HL-60 (cell line): ENCODE data around the gene DMXL1.

Experiments
- GABPA ChIP-seq: IDR thresholded peaks from 2 replicates; pipeline ENCODE4 v1.6.1; 2012; ENCODE audit warnings: low read depth
- POLR2AphosphoS5 ChIP-seq: IDR thresholded peaks from 2 replicates; pipeline ENCODE4 v1.6.1; 2012; ENCODE audit warnings: low read depth
- TF ChIP-seq, protein P1 (sequence below): IDR thresholded peaks from one replicate; pipeline ENCODE4 v1.5.1; 2011; ENCODE audit warnings: low read length, control low read depth, inconsistent platforms; ENCODE audit not compliant: insufficient read depth

- TF ChIP-seq, protein P1, sequence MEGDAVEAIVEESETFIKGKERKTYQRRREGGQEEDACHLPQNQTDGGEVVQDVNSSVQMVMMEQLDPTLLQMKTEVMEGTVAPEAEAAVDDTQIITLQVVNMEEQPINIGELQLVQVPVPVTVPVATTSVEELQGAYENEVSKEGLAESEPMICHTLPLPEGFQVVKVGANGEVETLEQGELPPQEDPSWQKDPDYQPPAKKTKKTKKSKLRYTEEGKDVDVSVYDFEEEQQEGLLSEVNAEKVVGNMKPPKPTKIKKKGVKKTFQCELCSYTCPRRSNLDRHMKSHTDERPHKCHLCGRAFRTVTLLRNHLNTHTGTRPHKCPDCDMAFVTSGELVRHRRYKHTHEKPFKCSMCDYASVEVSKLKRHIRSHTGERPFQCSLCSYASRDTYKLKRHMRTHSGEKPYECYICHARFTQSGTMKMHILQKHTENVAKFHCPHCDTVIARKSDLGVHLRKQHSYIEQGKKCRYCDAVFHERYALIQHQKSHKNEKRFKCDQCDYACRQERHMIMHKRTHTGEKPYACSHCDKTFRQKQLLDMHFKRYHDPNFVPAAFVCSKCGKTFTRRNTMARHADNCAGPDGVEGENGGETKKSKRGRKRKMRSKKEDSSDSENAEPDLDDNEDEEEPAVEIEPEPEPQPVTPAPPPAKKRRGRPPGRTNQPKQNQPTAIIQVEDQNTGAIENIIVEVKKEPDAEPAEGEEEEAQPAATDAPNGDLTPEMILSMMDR, result no peak
- TF ChIP-seq GABPA (no peak), POLR2AphosphoS5 (no peak)
Observed at GRCh38 chr5:119191944-119192343, 121.1 kb downstream of the DMXL1 start.
